HG03558 (cell line): ENCODE data around the gene GAK.

Source experiments
- ATAC-seq: cut with Tn5 transposase; IDR thresholded peaks from one replicate; pipeline ENCODE4 v1.9.1; 2021; ENCODE audit warnings: moderate number of reproducible peaks; ENCODE audit not compliant: unreplicated experiment; ENCODE audit errors: extremely low read depth

Gene GAK

GRCh38 chr4:876780-877179 is 55.3 kb downstream of the GAK start:
- ATAC-seq: no peak

- no peak for ATAC-seq
Observed at GRCh38 chr4:875818-876423, 56.2 kb downstream of the GAK start.

- ATAC-seq: no peak
Observed at GRCh38 chr4:874971-875817, 56.9 kb downstream of the GAK start.

- no peak for ATAC-seq
Observed at GRCh38 chr4:874056-874455, 58.1 kb downstream of the GAK start.

GRCh38 chr4:872241-872981 is 59.7 kb downstream of the GAK start:
- no peak for ATAC-seq

- ATAC-seq: no peak
Observed at GRCh38 chr4:871484-871883, 60.6 kb downstream of the GAK start.

- no peak for ATAC-seq
Observed at GRCh38 chr4:870951-871350, 61.2 kb downstream of the GAK start.

- ATAC-seq: no peak
Observed at GRCh38 chr4:869776-870175, 62.3 kb downstream of the GAK start.

GRCh38 chr4:868421-868820 is 63.7 kb downstream of the GAK start:
- ATAC-seq: no peak

- ATAC-seq: no peak
Observed at GRCh38 chr4:867526-868250, 64.4 kb downstream of the GAK start.

GRCh38 chr4:866761-867390 is 65.2 kb downstream of the GAK start:
- no peak for ATAC-seq

- ATAC-seq: no peak
Observed at GRCh38 chr4:866068-866760, 65.9 kb downstream of the GAK start.

GRCh38 chr4:865572-865971 is 66.5 kb downstream of the GAK start:
- no peak for ATAC-seq

GRCh38 chr4:865121-865465 is 67.0 kb downstream of the GAK start:
- no peak for ATAC-seq

GRCh38 chr4:864456-865120 is 67.5 kb downstream of the GAK start:
- no peak for ATAC-seq

- ATAC-seq: no peak
Observed at GRCh38 chr4:860561-860960, 71.6 kb downstream of the GAK start.

- no peak for ATAC-seq
Observed at GRCh38 chr4:859496-859895, 72.6 kb downstream of the GAK start.

- ATAC-seq: no peak
Observed at GRCh38 chr4:858831-859451, 73.2 kb downstream of the GAK start.

- no peak for ATAC-seq
Observed at GRCh38 chr4:858041-858481, 74.1 kb downstream of the GAK start.
